HCT116 (cell line): ENCODE data around the gene LMNA. TPM values are rescaled to one million over a fixed set of nuclear protein-coding genes. Genes with fewer than 3 reads are reported as not detected.

Experiments
- ATAC-seq: fragments of 200-7000 bp; cut with Tn5 transposase; 2 replicates; pipeline ENCODE4 v1.9.1; 2020; ENCODE audit warnings: mild to moderate bottlenecking, moderate library complexity
- BruUV-seq: library from RNA; stranded (reverse); fragments of 400-500 nt; replicated peaks from 2 replicates; lab custom pipeline; 2021; lab: Mats Ljungman, UMichigan
- CTCF ChIA-PET: fragments of 300-600 bp; sonication (Branson Sonifier 250); formaldehyde crosslinking; loops from one replicate; lab custom pipeline; 2021; ENCODE audit warnings: antibody characterized with exemption; lab: Charles Lee
- POLR2A ChIA-PET: fragments of 300-600, 350-600 bp; sonication (Branson Sonifier 250); formaldehyde crosslinking; loops from one replicate; lab custom pipeline; 2021; ENCODE audit warnings: antibody characterized with exemption; lab: Charles Lee
- RAD21 ChIA-PET, 2 experiments: fragments of 300-600 bp; sonication (Branson Sonifier 250); formaldehyde crosslinking; loops; one replicate each; lab custom pipeline; 2023; ENCODE audit warnings: low total read pairs in 2 of 2; ENCODE audit not compliant: uncharacterized antibody in 2 of 2, unreplicated experiment in 2 of 2, low non-redundant PET in 1 of 2; lab: Charles Lee
- DNase-seq: peaks from one replicate; pipeline ENCODE4 v3.0.0-alpha.2; 2010; ENCODE audit warnings: low read depth, low spot score
- H2AFZ ChIP-seq: fragments of 200-600 bp; shearing (Covaris generic), sonication (generic); 2 replicates; pipeline ENCODE4 v1.6.1; 2017; ENCODE audit warnings: low read depth, mixed run types, mixed read lengths, antibody characterized with exemption, low read length; ENCODE audit not compliant: poor library complexity, severe bottlenecking
- H3K27ac ChIP-seq: 2 replicates; pipeline ENCODE4 v1.5.1; 2012; ENCODE audit warnings: low read depth, low read length
- H3K27me3 ChIP-seq: fragments of 200-600 bp; sonication (generic); 2 replicates; pipeline ENCODE4 v1.6.1; 2016; ENCODE audit warnings: mixed run types, low read length, mixed read lengths; ENCODE audit not compliant: insufficient read depth
- H3K36me3 ChIP-seq, 2 experiments: fragments of 200-500 bp in 1 of 2; fragments of 200-600 bp in 1 of 2; sonication (Bioruptor generic) in 1 of 2; sonication (generic) in 1 of 2; 2 replicates each; pipeline versions ENCODE4 v1.5.1 to v1.6.1; 2014 to 2016; ENCODE audit warnings: low read length in 2 of 2, inconsistent platforms in 1 of 2, mixed read lengths in 1 of 2, mixed run types in 1 of 2; ENCODE audit not compliant: insufficient read depth in 2 of 2, control insufficient read depth in 1 of 2
- H3K4me1 ChIP-seq, 2 experiments: fragments of 200-600 bp in 1 of 2; sonication (generic) in 1 of 2; 2 replicates each; pipeline versions ENCODE4 v1.5.1 to v1.6.1; 2012 to 2017; ENCODE audit warnings: low read length in 2 of 2, inconsistent platforms in 1 of 2, mild to moderate bottlenecking in 1 of 2, mixed read lengths in 1 of 2, mixed run types in 1 of 2, moderate library complexity in 1 of 2; ENCODE audit not compliant: insufficient read depth in 2 of 2, control insufficient read depth in 1 of 2
- H3K4me2 ChIP-seq: fragments of 200-600 bp; sonication (generic); 2 replicates; pipeline ENCODE4 v1.6.1; 2017; ENCODE audit warnings: mixed run types, low read length, mixed read lengths
- H3K4me3 ChIP-seq, 2 experiments: fragments of 200-600 bp in 1 of 2; sonication (generic) in 1 of 2; replicated peaks in 1 of 2; 2 replicates each; pipeline ENCODE4 v1.5.1; 2011 to 2016; ENCODE audit warnings: low read length in 2 of 2, control low read depth in 1 of 2, low read depth in 1 of 2, mild to moderate bottlenecking in 1 of 2, mixed read lengths in 1 of 2, mixed run types in 1 of 2
- H3K79me2 ChIP-seq: fragments of 200-600 bp; sonication (generic); 2 replicates; pipeline ENCODE4 v1.6.1; 2017; ENCODE audit warnings: mild to moderate bottlenecking, mixed run types, low read length, moderate library complexity, mixed read lengths; ENCODE audit not compliant: insufficient read depth
- H3K9ac ChIP-seq: fragments of 200-600 bp; sonication (generic); 2 replicates; pipeline ENCODE4 v1.6.1; 2016; ENCODE audit warnings: low read length, mixed read lengths
- H3K9me2 ChIP-seq: fragments of 200-600 bp; sonication (generic), shearing (Covaris generic); 2 replicates; pipeline ENCODE4 v1.6.1; 2017; ENCODE audit warnings: mixed run types, mild to moderate bottlenecking, moderate library complexity; ENCODE audit not compliant: insufficient read depth
- H3K9me3 ChIP-seq, 2 experiments: fragments of 200-500 bp in 1 of 2; fragments of 200-600 bp in 1 of 2; sonication (Bioruptor generic) in 1 of 2; sonication (generic) in 1 of 2; 2 replicates each; pipeline ENCODE4 v1.6.1; 2014 to 2017; ENCODE audit warnings: low read length in 2 of 2, mixed read lengths in 2 of 2, inconsistent platforms in 1 of 2, low read depth in 1 of 2, mild to moderate bottlenecking in 1 of 2, mixed run types in 1 of 2, moderate library complexity in 1 of 2; ENCODE audit not compliant: control insufficient read depth in 1 of 2, insufficient read depth in 1 of 2
- H4K20me1 ChIP-seq: fragments of 200-600 bp; sonication (generic), shearing (Covaris generic); 2 replicates; pipeline ENCODE4 v1.6.1; 2017; ENCODE audit warnings: mixed run types, mild to moderate bottlenecking, moderate library complexity; ENCODE audit not compliant: insufficient read depth
- CBX3 ChIP-seq: IDR thresholded peaks from 2 replicates; pipeline ENCODE4 v1.6.1; 2012; ENCODE audit warnings: low read depth
- EGR1 ChIP-seq: IDR thresholded peaks from 2 replicates; pipeline ENCODE4 v1.6.1; 2012; ENCODE audit warnings: low read depth
- ELF1 ChIP-seq: IDR thresholded peaks from 2 replicates; pipeline ENCODE4 v1.6.1; 2012; ENCODE audit warnings: low read depth, borderline replicate concordance
- EZH2phosphoT487 ChIP-seq: fragments of 200-600 bp; IDR thresholded peaks from 2 replicates; pipeline ENCODE4 v1.6.1; 2018; ENCODE audit warnings: antibody characterized with exemption, borderline replicate concordance
- FOSL1 ChIP-seq: IDR thresholded peaks from 2 replicates; pipeline ENCODE4 v1.6.1; 2012; ENCODE audit warnings: low read depth
- POLR2AphosphoS5 ChIP-seq: IDR thresholded peaks from 2 replicates; pipeline ENCODE4 v1.6.1; 2011; ENCODE audit warnings: mild to moderate bottlenecking, low read depth, low read length, moderate library complexity
- RAD21 ChIP-seq: IDR thresholded peaks from 2 replicates; pipeline ENCODE4 v1.6.1; 2012; ENCODE audit warnings: low read depth, mild to moderate bottlenecking
- ZNF274 ChIP-seq: fragments of 200-500 bp; sonication (Bioruptor generic); IDR thresholded peaks from 2 replicates; pipeline ENCODE4 v1.6.1; 2014; ENCODE audit warnings: mild to moderate bottlenecking, low read depth, low read length, inconsistent platforms
- intact Hi-C: fragments of 100-400 bp; cut with micrococcal nuclease; formaldehyde crosslinking; loops from 2 replicates; pipeline ENCODE4 v1.10.0; 2022
- total RNA-seq: library from RNA; stranded (reverse); gene quantifications from one replicate; pipeline ENCODE4 v1.2.1, GENCODE V29; 2021; ENCODE audit not compliant: unreplicated experiment
- TF ChIP-seq, protein P1 (sequence below): IDR thresholded peaks from 2 replicates; pipeline ENCODE4 v1.6.1; 2012; ENCODE audit warnings: low read depth
- TF ChIP-seq, protein P2 (sequence below), 3 experiments: fragments of 200-600 bp in 1 of 3; sonication (generic) in 1 of 3; IDR thresholded peaks in 2 of 3; conservative IDR thresholded peaks in 1 of 3; 2 replicates each; pipeline ENCODE4 v1.5.1; 2012 to 2017; ENCODE audit warnings: low read depth in 2 of 3, low read length in 2 of 3, antibody characterized with exemption in 1 of 3, borderline replicate concordance in 1 of 3, control low read depth in 1 of 3, mild to moderate bottlenecking in 1 of 3, mixed read lengths in 1 of 3, mixed run types in 1 of 3, moderate library complexity in 1 of 3; ENCODE audit not compliant: insufficient read depth in 1 of 3

Gene LMNA
- total RNA-seq, 1 experiment from 2014 or later, result 528 TPM

DNA sequence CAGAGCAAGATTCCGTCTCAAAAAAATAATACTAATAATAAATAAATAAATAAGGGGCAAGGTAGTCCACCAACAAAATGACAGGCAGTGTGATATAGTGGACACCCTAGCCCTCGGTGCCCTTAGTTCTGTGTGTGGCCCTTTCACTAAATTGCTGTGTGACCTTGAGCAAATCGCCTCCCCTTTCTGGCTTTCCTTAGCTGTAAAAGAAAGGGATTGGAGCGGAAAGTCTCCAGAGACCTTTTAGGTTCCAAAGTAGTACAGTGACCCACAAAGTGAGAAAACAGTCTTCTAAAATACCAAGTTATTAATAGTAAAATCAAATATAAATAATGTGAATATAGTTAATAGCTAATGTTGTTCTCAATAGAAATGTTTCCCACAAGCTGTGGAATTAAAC, 7.6 kb downstream of the LMNA start:
- DNase-seq, result no peak
- ATAC-seq, result no peak
- H3K27ac ChIP-seq, result peak overlapping the region; percentile 95
- ChIA-PET POLR2A (interaction anchor here (1.1 to 6.1 kb wide), 4 partner anchors 8 to 24 kb away, joined by 3 to 56 read pairs (median 32); partner anchors contain the start of gene LMNA), RAD21 (interaction anchor here in 1 of 2 experiments (1.7 kb wide), 1 partner anchor 21 kb away, joined by 4 read pairs; no protein-coding TSS in a partner anchor), CTCF (interaction anchor here (1.8 to 2.9 kb wide), 2 partner anchors 10 to 26 kb away, joined by 5 to 19 read pairs; no protein-coding TSS in a partner anchor)
- peak overlapping the region; percentile 75 for H3K9ac ChIP-seq
- peaks cover 99% of the 10 kb centered on the region for H3K79me2 ChIP-seq
- no peak overlapping the region for H2AFZ ChIP-seq
- intact Hi-C loops, result no loop called here
- peaks cover 4% of the 10 kb centered on the region; the same call in 1 of the 2 replicates for H4K20me1 ChIP-seq
- H3K9me3 ChIP-seq, result no peaks in the 10 kb centered on the region
- H3K4me2 ChIP-seq, result peak overlapping the region; percentile 90
- peaks cover 78 to 100% of the 10 kb centered on the region in 2 experiments for H3K4me1 ChIP-seq
- peaks cover 0 to 11% of the 10 kb centered on the region in 2 experiments; a peak in 1 of 4 replicates for H3K36me3 ChIP-seq
- H3K9me2 ChIP-seq, result no peaks in the 10 kb centered on the region
- BruUV-seq, result no TSS peak
- H3K27me3 ChIP-seq, result no peaks in the 10 kb centered on the region
- TF ChIP-seq POLR2AphosphoS5 (no peak), ELF1 (no peak), FOSL1 (no peak), CBX3 (no peak), ZNF274 (no peak), RAD21 (no peak), EGR1 (no peak), EZH2phosphoT487 (no peak)
- TF ChIP-seq, protein P1, sequence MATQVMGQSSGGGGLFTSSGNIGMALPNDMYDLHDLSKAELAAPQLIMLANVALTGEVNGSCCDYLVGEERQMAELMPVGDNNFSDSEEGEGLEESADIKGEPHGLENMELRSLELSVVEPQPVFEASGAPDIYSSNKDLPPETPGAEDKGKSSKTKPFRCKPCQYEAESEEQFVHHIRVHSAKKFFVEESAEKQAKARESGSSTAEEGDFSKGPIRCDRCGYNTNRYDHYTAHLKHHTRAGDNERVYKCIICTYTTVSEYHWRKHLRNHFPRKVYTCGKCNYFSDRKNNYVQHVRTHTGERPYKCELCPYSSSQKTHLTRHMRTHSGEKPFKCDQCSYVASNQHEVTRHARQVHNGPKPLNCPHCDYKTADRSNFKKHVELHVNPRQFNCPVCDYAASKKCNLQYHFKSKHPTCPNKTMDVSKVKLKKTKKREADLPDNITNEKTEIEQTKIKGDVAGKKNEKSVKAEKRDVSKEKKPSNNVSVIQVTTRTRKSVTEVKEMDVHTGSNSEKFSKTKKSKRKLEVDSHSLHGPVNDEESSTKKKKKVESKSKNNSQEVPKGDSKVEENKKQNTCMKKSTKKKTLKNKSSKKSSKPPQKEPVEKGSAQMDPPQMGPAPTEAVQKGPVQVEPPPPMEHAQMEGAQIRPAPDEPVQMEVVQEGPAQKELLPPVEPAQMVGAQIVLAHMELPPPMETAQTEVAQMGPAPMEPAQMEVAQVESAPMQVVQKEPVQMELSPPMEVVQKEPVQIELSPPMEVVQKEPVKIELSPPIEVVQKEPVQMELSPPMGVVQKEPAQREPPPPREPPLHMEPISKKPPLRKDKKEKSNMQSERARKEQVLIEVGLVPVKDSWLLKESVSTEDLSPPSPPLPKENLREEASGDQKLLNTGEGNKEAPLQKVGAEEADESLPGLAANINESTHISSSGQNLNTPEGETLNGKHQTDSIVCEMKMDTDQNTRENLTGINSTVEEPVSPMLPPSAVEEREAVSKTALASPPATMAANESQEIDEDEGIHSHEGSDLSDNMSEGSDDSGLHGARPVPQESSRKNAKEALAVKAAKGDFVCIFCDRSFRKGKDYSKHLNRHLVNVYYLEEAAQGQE, result no peak
- TF ChIP-seq, protein P2, sequence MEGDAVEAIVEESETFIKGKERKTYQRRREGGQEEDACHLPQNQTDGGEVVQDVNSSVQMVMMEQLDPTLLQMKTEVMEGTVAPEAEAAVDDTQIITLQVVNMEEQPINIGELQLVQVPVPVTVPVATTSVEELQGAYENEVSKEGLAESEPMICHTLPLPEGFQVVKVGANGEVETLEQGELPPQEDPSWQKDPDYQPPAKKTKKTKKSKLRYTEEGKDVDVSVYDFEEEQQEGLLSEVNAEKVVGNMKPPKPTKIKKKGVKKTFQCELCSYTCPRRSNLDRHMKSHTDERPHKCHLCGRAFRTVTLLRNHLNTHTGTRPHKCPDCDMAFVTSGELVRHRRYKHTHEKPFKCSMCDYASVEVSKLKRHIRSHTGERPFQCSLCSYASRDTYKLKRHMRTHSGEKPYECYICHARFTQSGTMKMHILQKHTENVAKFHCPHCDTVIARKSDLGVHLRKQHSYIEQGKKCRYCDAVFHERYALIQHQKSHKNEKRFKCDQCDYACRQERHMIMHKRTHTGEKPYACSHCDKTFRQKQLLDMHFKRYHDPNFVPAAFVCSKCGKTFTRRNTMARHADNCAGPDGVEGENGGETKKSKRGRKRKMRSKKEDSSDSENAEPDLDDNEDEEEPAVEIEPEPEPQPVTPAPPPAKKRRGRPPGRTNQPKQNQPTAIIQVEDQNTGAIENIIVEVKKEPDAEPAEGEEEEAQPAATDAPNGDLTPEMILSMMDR (IDR thresholded peaks at IDR 0.05 in 2 of 3, conservative IDR thresholded peaks at IDR 0.05 in 1 of 3; ENCODE audit: borderline replicate concordance in 1 of 3, insufficient read depth in 1 of 3, low read depth in 2 of 3, low read length in 2 of 3), result no peak
- H3K4me3 ChIP-seq, result peak overlapping the region; percentile 19 to 52
